Chondrocyte (in vitro differentiated cells): ENCODE measurements around the gene TYSND1. TPM values are rescaled to one million over a fixed set of nuclear protein-coding genes. Genes with fewer than 3 reads are reported as not detected.

Source experiments
- DNase-seq: peaks from one replicate; pipeline ENCODE4 v3.0.0; 2021; ENCODE audit warnings: mixed read lengths, low spot score
- H3K27ac Mint-ChIP-seq: one replicate; pipeline ENCODE4 v1.8.0; 2021; ENCODE audit warnings: mild to moderate bottlenecking, moderate library complexity, mixed read lengths; ENCODE audit not compliant: unreplicated experiment
- H3K27me3 Mint-ChIP-seq: 2 replicates; pipeline ENCODE4 v1.8.0; 2021; ENCODE audit warnings: low read depth, mixed read lengths
- H3K36me3 Mint-ChIP-seq: 2 replicates; pipeline ENCODE4 v1.8.0; 2021; ENCODE audit warnings: low read depth, mixed read lengths
- H3K4me1 Mint-ChIP-seq: 2 replicates; pipeline ENCODE4 v1.8.0; 2021; ENCODE audit warnings: low read depth, mild to moderate bottlenecking, mixed read lengths
- H3K4me3 Mint-ChIP-seq: one replicate; pipeline ENCODE4 v1.8.0; 2021; ENCODE audit warnings: mild to moderate bottlenecking, moderate library complexity, mixed read lengths; ENCODE audit not compliant: unreplicated experiment
- H3K9me3 Mint-ChIP-seq: 2 replicates; pipeline ENCODE4 v1.8.0; 2021; ENCODE audit warnings: low read depth, mixed read lengths
- total RNA-seq: library from RNA; stranded (reverse); gene quantifications from 3 replicates; pipeline ENCODE4 v1.2.1, GENCODE V29; 2021
- TF ChIP-seq, protein P1 (sequence below): fragments of 200-600 bp; sonication (generic); IDR thresholded peaks from 2 replicates; pipeline ENCODE4 v1.5.0; 2021; ENCODE audit warnings: antibody characterized with exemption, mild to moderate bottlenecking, moderate library complexity

TYSND1 gene
- total RNA-seq, 1 donor from 2014 or later: 9.4 TPM

DNA sequence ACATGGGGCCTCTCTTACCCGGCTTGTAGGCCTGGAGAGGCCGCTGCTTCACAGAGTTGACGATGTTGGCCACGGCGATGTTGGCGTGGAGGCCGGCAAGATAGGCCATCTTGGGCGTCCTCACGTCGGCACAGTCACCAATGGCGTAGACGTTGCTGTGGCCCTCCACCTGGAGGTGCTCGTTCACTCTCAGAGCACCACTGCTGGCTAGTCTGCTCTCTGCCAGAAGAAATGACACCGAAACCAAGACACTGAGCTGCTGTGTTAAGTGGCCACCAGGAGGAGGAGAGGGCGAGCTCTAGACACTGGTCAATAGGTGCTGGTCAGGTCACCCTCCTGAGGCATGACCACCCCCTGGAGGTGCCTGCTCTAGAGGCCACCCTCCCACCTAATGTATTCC lies 31.6 kb downstream of the TYSND1 start:
- peaks cover 7% of the 10 kb centered on the region for H3K4me1 Mint-ChIP-seq
- peaks cover 18% of the 10 kb centered on the region for H3K36me3 Mint-ChIP-seq
- no peak overlapping the region for H3K4me3 Mint-ChIP-seq
- DNase-seq: no peak
- H3K27ac Mint-ChIP-seq: no peak overlapping the region
- no peaks in the 10 kb centered on the region for H3K27me3 Mint-ChIP-seq
- TF ChIP-seq, protein P1, sequence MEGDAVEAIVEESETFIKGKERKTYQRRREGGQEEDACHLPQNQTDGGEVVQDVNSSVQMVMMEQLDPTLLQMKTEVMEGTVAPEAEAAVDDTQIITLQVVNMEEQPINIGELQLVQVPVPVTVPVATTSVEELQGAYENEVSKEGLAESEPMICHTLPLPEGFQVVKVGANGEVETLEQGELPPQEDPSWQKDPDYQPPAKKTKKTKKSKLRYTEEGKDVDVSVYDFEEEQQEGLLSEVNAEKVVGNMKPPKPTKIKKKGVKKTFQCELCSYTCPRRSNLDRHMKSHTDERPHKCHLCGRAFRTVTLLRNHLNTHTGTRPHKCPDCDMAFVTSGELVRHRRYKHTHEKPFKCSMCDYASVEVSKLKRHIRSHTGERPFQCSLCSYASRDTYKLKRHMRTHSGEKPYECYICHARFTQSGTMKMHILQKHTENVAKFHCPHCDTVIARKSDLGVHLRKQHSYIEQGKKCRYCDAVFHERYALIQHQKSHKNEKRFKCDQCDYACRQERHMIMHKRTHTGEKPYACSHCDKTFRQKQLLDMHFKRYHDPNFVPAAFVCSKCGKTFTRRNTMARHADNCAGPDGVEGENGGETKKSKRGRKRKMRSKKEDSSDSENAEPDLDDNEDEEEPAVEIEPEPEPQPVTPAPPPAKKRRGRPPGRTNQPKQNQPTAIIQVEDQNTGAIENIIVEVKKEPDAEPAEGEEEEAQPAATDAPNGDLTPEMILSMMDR: no peak
- H3K9me3 Mint-ChIP-seq: no peaks in the 10 kb centered on the region

DNA sequence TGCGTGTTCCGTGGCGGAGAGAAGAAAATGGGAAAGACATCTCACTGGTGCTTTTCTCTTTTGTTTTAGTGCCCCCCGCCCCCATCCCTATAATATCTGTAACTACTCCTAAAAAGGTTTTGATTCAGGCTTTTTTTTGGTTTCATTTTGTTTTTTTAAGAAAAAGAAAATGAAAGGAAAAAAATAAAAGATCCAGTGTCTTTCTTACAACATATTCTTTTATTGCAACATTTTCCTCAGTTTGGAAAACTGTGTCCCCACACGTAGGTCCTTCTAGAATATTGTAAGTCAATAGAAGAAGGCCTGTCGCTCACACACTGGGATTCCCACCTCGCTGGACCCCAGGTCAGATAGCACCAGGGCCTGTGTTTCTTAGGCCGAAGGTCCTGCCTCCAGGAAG lies 34.4 kb downstream of the TYSND1 start:
- TF ChIP-seq, protein P1: no peak
- H3K27me3 Mint-ChIP-seq: no peaks in the 10 kb centered on the region
- peaks cover 7% of the 10 kb centered on the region for H3K4me1 Mint-ChIP-seq
- H3K36me3 Mint-ChIP-seq: peaks cover 18% of the 10 kb centered on the region
- DNase-seq: no peak
- H3K4me3 Mint-ChIP-seq: no peak overlapping the region
- no peaks in the 10 kb centered on the region for H3K9me3 Mint-ChIP-seq
- no peak overlapping the region for H3K27ac Mint-ChIP-seq

DNA sequence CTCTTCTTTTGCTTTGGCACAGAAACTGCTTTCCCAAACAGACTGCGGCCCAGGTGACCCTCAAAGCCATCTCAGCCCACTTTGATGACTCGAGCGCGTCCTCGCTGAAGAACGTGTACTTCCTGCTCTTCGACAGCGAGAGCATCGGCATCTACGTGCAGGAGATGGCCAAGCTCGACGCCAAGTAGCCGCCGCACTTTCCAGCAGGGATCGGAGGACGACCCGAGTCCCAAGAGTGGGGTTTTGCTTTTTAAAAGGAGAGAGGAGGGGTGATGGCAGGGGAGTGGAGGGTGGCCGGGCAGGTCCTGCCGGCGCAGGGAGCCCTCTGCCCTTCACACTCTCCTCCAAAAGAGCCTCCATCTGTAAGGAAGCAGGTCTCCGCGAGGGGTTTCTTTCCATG lies 35.0 kb downstream of the TYSND1 start:
- H3K36me3 Mint-ChIP-seq: peaks cover 18% of the 10 kb centered on the region
- TF ChIP-seq, protein P1: no peak
- no peak overlapping the region for H3K4me3 Mint-ChIP-seq
- no peak overlapping the region for H3K27ac Mint-ChIP-seq
- H3K9me3 Mint-ChIP-seq: no peaks in the 10 kb centered on the region
- H3K4me1 Mint-ChIP-seq: peaks cover 7% of the 10 kb centered on the region
- DNase-seq: no peak
- H3K27me3 Mint-ChIP-seq: no peaks in the 10 kb centered on the region

DNA sequence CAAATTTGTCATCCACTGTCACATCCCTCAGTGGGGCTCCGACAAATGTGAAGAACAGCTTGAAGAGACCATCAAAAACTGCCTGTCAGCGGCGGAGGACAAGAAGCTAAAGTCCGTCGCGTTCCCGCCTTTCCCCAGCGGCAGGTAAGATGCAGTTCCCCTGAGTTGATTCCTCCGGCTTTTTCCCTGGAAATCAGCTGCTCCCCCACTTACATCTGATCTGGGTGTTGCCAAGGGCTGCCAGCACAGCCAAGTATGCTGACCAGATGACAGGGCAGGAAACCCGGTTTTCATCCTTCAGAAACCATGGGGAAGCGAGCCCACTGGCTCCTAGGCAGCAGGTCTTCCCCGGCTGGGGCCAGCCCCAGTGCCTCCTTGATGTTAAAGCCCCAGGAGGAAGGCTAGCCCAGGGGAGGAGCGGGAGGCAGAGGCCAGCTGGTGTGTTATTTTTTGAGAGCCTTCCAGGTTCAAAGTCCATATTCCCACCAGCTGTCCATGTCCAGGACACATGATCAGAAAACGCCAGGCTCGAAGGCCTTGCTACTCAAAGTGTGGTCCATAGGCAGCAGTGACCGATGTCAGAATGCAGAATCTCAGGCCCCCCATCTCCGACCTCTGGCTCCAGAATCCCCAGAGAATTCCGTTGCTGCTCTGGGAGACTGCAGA lies 37.3 kb downstream of the TYSND1 start:
- DNase-seq: no peak
- Mint-ChIP-seq H3K36me3 (peaks cover 19% of the 10 kb centered on the region), H3K27ac (no peak overlapping the region), H3K9me3 (no peaks in the 10 kb centered on the region), H3K4me1 (peaks cover 7% of the 10 kb centered on the region), H3K4me3 (no peak overlapping the region), H3K27me3 (no peaks in the 10 kb centered on the region)
- TF ChIP-seq, protein P1: no peak

DNA sequence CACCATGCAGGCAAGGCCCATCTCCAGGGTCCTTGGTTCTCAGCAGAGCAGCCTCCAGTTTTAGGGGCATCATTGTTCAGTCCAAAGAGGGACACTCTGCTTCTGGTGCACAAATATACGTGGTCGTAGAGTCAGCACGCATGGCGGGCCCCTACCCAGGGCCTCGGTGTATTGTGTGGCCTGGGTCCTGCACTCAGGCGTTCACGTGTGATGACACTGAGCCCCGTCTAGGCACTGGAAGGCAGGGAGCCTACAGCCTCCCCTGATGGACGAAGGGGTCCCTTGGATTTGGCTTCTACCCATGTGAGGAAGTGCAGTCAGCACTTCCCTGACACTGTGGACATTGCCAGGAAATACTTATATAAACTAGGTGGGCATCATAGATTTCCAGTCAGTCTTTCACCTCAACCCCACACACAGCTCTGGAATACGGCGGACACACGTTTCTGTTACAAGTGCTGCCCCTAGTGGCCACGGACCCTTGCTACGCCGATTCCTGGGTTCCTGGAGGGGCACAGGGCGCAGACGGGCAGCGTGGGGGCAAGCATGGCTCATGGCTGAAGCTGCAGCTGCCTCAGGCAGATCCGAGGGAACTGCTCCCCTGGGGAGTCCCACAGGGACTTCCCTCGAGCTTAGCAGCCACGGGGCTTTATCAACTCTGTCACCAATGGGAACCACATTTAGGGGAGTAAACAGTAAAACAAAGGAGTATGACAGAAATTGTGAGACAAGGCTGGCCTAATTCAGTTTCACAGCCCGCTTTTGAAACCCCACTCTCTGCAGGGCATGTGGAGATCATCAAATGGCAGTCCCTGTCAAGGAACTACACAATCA lies 39.3 kb downstream of the TYSND1 start:
- H3K4me3 Mint-ChIP-seq: no peak overlapping the region
- H3K4me1 Mint-ChIP-seq: no peaks in the 10 kb centered on the region
- no peaks in the 10 kb centered on the region for H3K27me3 Mint-ChIP-seq
- no peaks in the 10 kb centered on the region for H3K9me3 Mint-ChIP-seq
- peak; percentile 67 for DNase-seq
- peaks cover 10% of the 10 kb centered on the region for H3K36me3 Mint-ChIP-seq
- TF ChIP-seq, protein P1: peak; percentile 73
- no peak overlapping the region for H3K27ac Mint-ChIP-seq
